ENCODE results near the gene CD81. TPM values are rescaled to one million over a fixed set of nuclear protein-coding genes. Genes with fewer than 3 reads are reported as not detected.

The CD81 gene
- total and polyA plus RNA-seq, 2 experiments from 2014 or later, result 212 to 444 TPM

DNA sequence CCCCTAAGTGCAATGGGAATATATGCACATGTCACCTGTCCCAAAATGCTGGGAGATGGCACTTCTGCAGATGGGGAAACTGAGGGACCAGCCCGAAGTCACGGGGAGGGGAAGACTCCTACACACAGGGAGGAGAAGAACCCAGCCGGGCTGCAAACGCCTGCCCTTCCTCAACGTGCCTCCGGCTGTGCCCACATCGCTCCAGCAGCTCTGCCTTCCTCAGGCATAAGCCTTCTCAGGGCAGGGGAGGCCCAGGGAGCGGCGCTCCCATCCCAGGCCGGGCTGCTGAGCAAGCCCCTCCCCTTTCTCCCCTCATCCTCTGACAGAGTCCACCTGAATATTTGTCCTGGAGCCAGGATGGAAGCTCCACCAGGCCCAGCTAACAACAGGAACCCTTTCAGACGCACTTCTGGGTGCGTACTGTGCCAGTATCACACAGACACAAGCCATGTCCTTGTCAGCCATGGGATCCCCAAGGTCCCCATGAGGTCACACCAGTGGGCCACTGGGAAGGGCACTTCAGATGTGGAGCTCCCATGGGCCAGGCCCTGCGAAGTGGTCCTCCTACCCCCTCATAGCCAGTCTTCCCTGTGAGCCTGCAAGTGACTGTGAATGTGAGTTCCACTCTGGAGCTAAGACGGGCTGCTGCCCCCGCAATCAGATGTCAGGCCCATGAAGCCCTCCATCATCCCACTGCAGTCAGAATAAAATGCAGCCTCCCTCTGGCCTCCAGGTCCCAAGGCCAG is 2.5 kb upstream of the CD81 start:
- Histone ChIP-seq H3K36me3 (no peaks in the 10 kb centered on the region), H3K4me1 (ENCODE audit: low read depth) (peaks cover 16% of the 10 kb centered on the region), H3K27ac (peak overlapping the region; percentile 61), H3K9me3 (ENCODE audit: low read depth) (no peaks in the 10 kb centered on the region), H3K27me3 (no peaks in the 10 kb centered on the region), H3K4me3 (no peak overlapping the region)
- TF ChIP-seq, protein P1, sequence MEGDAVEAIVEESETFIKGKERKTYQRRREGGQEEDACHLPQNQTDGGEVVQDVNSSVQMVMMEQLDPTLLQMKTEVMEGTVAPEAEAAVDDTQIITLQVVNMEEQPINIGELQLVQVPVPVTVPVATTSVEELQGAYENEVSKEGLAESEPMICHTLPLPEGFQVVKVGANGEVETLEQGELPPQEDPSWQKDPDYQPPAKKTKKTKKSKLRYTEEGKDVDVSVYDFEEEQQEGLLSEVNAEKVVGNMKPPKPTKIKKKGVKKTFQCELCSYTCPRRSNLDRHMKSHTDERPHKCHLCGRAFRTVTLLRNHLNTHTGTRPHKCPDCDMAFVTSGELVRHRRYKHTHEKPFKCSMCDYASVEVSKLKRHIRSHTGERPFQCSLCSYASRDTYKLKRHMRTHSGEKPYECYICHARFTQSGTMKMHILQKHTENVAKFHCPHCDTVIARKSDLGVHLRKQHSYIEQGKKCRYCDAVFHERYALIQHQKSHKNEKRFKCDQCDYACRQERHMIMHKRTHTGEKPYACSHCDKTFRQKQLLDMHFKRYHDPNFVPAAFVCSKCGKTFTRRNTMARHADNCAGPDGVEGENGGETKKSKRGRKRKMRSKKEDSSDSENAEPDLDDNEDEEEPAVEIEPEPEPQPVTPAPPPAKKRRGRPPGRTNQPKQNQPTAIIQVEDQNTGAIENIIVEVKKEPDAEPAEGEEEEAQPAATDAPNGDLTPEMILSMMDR (IDR thresholded peaks at IDR 0.05; ENCODE audit: low read depth, low read length), result no peak
- no peak for DNase-seq (ENCODE audit: low read depth in 1 of 2, low spot score in 1 of 2)

DNA sequence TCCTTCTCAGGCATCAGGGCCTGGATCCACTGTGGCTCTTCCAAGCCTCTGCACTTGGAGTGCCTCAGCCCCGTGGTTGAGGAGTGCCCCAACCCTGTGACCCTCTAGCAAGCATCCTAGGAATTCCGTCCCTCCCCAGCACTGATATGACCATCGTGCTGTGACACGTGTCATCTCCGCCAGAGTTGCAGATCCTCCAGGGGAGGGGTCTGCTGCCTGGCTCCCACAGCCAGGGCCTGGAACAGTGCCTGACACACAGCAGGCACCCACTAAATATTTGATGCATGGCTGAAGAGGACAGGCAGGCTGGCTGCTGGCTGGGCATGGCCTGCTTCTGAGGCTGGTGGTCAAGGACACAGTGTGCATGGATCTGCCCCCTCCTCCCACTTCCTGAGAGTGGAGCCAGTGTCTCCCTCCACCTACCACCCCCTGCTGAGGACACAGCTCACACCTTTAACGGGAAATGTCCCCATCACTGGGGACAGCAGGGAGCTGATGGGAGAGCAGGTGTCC is 1.7 kb upstream of the CD81 start:
- H3K4me1 ChIP-seq (ENCODE audit: low read depth), result peaks cover 16% of the 10 kb centered on the region
- TF ChIP-seq, protein P1 (IDR thresholded peaks at IDR 0.05; ENCODE audit: low read depth, low read length), result no peak
- no peaks in the 10 kb centered on the region for H3K27me3 ChIP-seq
- H3K4me3 ChIP-seq, result no peak overlapping the region
- no peaks in the 10 kb centered on the region for H3K9me3 ChIP-seq (ENCODE audit: low read depth)
- peak overlapping the region; percentile 61 for H3K27ac ChIP-seq
- peak in 1 of 2 donors; percentile 72 for DNase-seq (ENCODE audit: low read depth in 1 of 2, low spot score in 1 of 2)
- no peaks in the 10 kb centered on the region for H3K36me3 ChIP-seq

DNA sequence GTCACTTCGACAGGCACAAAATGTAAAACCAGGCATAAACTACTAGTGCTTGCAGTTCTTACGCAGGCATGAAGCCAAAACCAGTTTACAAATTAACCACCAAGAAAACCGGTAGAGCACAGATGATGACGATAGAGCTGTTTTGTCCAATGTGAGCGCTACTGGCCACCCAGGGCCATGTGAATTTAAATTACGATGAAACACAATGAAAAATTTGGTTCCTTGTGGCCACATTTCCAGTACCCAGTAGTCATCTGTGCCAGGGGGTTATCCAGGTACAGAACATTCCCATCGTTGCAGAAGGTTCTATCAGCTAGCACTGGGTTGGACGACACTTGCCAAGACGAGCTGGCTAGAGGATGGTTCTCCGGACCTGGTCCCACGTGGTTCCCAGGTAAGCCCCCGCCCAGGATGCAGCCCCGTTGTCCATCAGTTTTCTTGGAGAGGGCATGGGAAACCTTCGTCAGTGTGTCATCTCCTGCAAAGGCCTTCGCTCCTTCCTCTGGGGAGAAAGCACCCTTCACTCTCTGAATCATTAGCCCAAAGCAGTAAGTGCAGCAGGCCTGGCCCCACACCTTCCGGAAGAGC is 1.1 kb upstream of the CD81 start:
- H3K9me3 ChIP-seq (ENCODE audit: low read depth), result no peaks in the 10 kb centered on the region
- peaks cover 16% of the 10 kb centered on the region for H3K4me1 ChIP-seq (ENCODE audit: low read depth)
- H3K36me3 ChIP-seq, result no peaks in the 10 kb centered on the region
- TF ChIP-seq, protein P1 (IDR thresholded peaks at IDR 0.05; ENCODE audit: low read depth, low read length), result no peak
- no peak for DNase-seq (ENCODE audit: low read depth in 1 of 2, low spot score in 1 of 2)
- no peak overlapping the region for H3K27ac ChIP-seq
- no peak overlapping the region for H3K4me3 ChIP-seq
- H3K27me3 ChIP-seq, result no peaks in the 10 kb centered on the region

DNA sequence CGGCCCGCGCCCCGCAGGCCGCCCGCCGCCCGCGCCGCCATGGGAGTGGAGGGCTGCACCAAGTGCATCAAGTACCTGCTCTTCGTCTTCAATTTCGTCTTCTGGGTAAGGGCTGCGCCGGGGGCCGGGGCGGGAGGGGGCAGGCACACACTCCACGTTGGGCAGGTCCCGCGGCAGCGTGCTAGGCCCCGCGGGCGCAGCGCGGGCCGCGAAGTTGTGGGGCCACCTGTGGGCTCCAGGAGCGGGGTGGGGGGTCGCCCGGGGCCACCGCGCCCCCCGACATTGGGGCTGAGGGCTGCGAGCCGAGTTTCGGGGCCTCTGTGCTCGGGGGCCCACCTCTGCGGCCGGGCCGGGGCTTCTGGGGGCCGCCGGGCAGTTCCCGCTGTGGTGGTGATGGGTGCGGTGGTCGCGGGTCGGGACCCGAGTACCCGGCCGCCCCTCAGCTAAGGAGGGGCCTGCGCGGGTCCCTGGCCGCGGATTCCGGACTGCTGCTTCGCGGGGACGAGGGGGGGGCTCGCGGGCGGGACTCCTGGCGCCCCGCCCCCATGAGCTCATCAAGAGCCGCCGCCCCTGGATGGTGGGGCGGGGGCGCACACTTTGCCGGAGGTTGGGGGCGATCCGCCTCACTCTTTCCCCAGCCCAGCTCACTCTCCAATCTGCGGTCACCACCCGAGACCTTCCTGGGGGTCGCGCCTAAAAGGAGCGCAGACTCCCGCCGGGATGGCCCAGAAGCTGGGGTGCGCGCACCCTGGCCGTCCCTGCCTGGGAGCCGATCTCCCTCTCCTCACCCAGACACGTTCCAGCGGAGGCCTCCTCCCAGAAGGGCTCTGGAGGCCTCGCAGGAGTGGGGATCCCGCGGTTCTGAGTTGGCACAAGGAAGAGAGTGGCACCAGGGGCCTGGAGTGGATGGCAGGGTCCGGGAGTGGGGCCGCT is 667 bp downstream of the CD81 start:
- Histone ChIP-seq H3K27me3 (no peaks in the 10 kb centered on the region), H3K4me1 (ENCODE audit: low read depth) (peaks cover 25% of the 10 kb centered on the region), H3K4me3 (peak overlapping the region; percentile 100), H3K27ac (peak overlapping the region; percentile 69), H3K36me3 (no peaks in the 10 kb centered on the region), H3K9me3 (ENCODE audit: low read depth) (no peaks in the 10 kb centered on the region)
- TF ChIP-seq, protein P1 (IDR thresholded peaks at IDR 0.05; ENCODE audit: low read depth, low read length), result no peak
- peak; percentile 51 to 68 for DNase-seq (ENCODE audit: low read depth in 1 of 2, low spot score in 1 of 2)

DNA sequence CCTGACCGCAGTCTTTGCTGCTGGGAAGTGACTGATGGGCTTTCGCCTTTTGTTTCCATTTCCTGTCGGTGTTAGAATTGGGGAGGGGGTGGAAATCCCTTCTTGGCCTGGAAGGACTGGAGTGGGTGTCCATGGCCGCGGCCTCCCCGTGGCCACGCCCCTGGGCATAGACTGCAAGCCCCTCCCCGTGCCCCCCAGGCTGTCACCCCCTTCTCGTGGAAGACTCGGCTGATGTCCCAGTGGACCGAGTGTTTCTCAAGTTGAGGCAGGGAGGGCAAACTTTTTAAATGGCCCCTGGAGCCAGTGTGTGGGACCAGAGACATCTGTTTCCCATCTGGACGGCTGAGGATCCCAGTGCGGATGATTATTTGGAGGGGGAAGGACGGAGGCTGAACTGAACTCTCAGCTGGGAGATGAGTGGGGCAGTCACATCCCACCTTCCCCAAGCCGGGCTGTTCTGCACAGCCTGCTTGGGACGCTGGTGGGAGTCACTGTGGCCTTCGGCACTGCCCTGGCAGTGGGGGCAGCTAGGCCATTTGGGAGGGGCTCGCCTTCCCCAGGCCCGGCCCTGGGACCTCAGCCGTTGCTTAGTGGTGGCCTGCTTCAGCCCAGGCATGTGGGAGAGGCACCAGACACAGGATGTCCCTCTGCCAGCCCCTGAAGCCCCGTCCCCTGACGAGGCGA is 1.6 kb downstream of the CD81 start:
- Histone ChIP-seq H3K27me3 (no peaks in the 10 kb centered on the region), H3K4me1 (ENCODE audit: low read depth) (peaks cover 29% of the 10 kb centered on the region), H3K27ac (no peak overlapping the region), H3K36me3 (no peaks in the 10 kb centered on the region), H3K9me3 (ENCODE audit: low read depth) (no peaks in the 10 kb centered on the region), H3K4me3 (peak overlapping the region; percentile 100)
- DNase-seq (ENCODE audit: low read depth in 1 of 2, low spot score in 1 of 2), result peak in 1 of 2 donors; percentile 60
- TF ChIP-seq, protein P1 (IDR thresholded peaks at IDR 0.05; ENCODE audit: low read depth, low read length), result no peak

Data from cardiac muscle cell (in vitro differentiated cells and primary cell).